ENCODE data around the gene CTSK. TPM values are rescaled to one million over a fixed set of nuclear protein-coding genes. Genes with fewer than 3 reads are reported as not detected.
A peak's percentile ranks its signal among the peaks of the same experiment; 100 is the strongest.
"Not testable (repeated sequence)": the region's sequence is repeated elsewhere in the genome, so short reads cannot be mapped to it uniquely, and the experiment has no call there.

The CTSK gene
- 1 to 10 TPM; 1.5 to 3.8 (median 2.6) TPM for total RNA-seq
- long read RNA-seq: 0 reads

- Histone ChIP-seq H3K36me3 (peaks cover 0 to 24% (median 13%) of the 10 kb centered on the region in 4 donors), H3K4me1 (peaks cover 0 to 6% (median 0%) of the 10 kb centered on the region in 4 donors), H3K27ac (no peak within 1 kb of the TSS), H3K4me3 (no peak within 1 kb of the TSS), H3K9me3 (no peaks in the 10 kb centered on the region), H3K27me3 (no peaks in the 10 kb centered on the region)
- intact Hi-C loops (cut with DNase I): no loop called here
- no peak for ATAC-seq
- TF ChIP-seq CTCF (IDR thresholded peaks at IDR 0.05) (no peak), POLR2A (IDR thresholded peaks at IDR 0.05) (no peak)
- no peak for DNase-seq
- 75% methylated on average over 7 of the region's 7 CpGs for WGBS (ENCODE audit: insufficient coverage, low coverage, low lambda C conversion rate, missing lambda C conversion rate)
These were observed at the start of gene CTSK for GRCh38 chr1:150808121-150808520. Gene CTSK, minus strand, starts transcription at chr1:150808260. Its CDS starts 1,455 bp downstream, at chr1:150806805.

- H3K27me3 ChIP-seq; H3K4me3 ChIP-seq; DNase-seq; H3K9me3 ChIP-seq; intact Hi-C loops (cut with DNase I): not testable (repeated sequence)
- Histone ChIP-seq H3K27ac (peak overlapping the region in 2 of 3 donors; percentile 28 to 38), H3K36me3 (peaks cover 0 to 27% (median 3%) of the 10 kb centered on the region in 4 donors), H3K4me1 (peaks cover 0 to 18% (median 0%) of the 10 kb centered on the region in 4 donors)
- WGBS (ENCODE audit: insufficient coverage, low coverage, low lambda C conversion rate, missing lambda C conversion rate): 53% methylated on average over 3 of the region's 3 CpGs
- peak in 2 of 4 donors; percentile 43 to 50 for ATAC-seq
These were observed 44.7 kb upstream of the CTSK start for GRCh38 chr1:150852734-150853133.

GRCh38 chr1:150850801-150851362 lies 42.8 kb upstream of the CTSK start:
- 81% methylated on average over 3 of the region's 49 CpGs for WGBS (ENCODE audit: insufficient coverage, low coverage, low lambda C conversion rate, missing lambda C conversion rate)
- DNase-seq; ATAC-seq; H3K4me3 ChIP-seq; intact Hi-C loops (cut with DNase I); H3K9me3 ChIP-seq; H3K27ac ChIP-seq; H3K27me3 ChIP-seq: not testable (repeated sequence)
- Histone ChIP-seq H3K4me1 (peaks cover 0 to 18% (median 0%) of the 10 kb centered on the region in 4 donors), H3K36me3 (peaks cover 0 to 21% (median 7%) of the 10 kb centered on the region in 4 donors)

GRCh38 chr1:150846473-150847146 lies 38.5 kb upstream of the CTSK start:
- no peak for DNase-seq
- TF ChIP-seq CTCF (IDR thresholded peaks at IDR 0.05) (no peak), POLR2A (IDR thresholded peaks at IDR 0.05) (no peak)

GRCh38 chr1:150843474-150843873 lies 35.4 kb upstream of the CTSK start:
- peaks cover 0 to 26% (median 12%) of the 10 kb centered on the region in 4 donors for H3K36me3 ChIP-seq
- DNase-seq (no peak), ATAC-seq (peak in 2 of 4 donors; percentile 46 to 62)
- TF ChIP-seq POLR2A (IDR thresholded peaks at IDR 0.05): no peak
- TF ChIP-seq CTCF (IDR thresholded peaks at IDR 0.05): no peak
- intact Hi-C loops (cut with DNase I): no loop called here
- no peak overlapping the region for H3K4me3 ChIP-seq
- H3K4me1 ChIP-seq: peaks cover 0 to 18% (median 4%) of the 10 kb centered on the region in 4 donors
- WGBS (ENCODE audit: insufficient coverage, low coverage, low lambda C conversion rate, missing lambda C conversion rate): 71% methylated on average over 2 of the region's 2 CpGs
- peak overlapping the region in 1 of 3 donors; percentile 0 for H3K27ac ChIP-seq
- H3K27me3 ChIP-seq: no peaks in the 10 kb centered on the region
- no peaks in the 10 kb centered on the region for H3K9me3 ChIP-seq

More at GRCh38 chr1:150846473-150847146, 38.5 kb upstream of the CTSK start:
- Histone ChIP-seq H3K4me3 (no peak overlapping the region), H3K9me3 (no peaks in the 10 kb centered on the region), H3K27me3 (no peaks in the 10 kb centered on the region), H3K36me3 (peaks cover 0 to 15% (median 7%) of the 10 kb centered on the region in 4 donors), H3K4me1 (peaks cover 0 to 18% (median 4%) of the 10 kb centered on the region in 4 donors), H3K27ac (no peak overlapping the region)
- intact Hi-C loops (cut with DNase I): no loop called here
- no peak for ATAC-seq
- 66% methylated on average over 4 of the region's 4 CpGs for WGBS (ENCODE audit: insufficient coverage, low coverage, low lambda C conversion rate, missing lambda C conversion rate)
